T-helper 2 cell treated with Interferon-gamma antibody and Interleukin-4, amounts not matched to agents 5 μg/mL and 100 μg/mL, for 36 hours (primary cell): ENCODE results near the gene ANG.
"Not testable (repeated sequence)": the region's sequence is repeated elsewhere in the genome, so short reads cannot be mapped to it uniquely, and the experiment has no call there.

ENCODE experiments used
- DNase-seq: peaks from one replicate; pipeline ENCODE4 v3.0.0; 2021; ENCODE audit warnings: low spot score
- H3K27ac Mint-ChIP-seq: one replicate; pipeline ENCODE4 v1.8.0; 2021; ENCODE audit warnings: mild to moderate bottlenecking, mixed read lengths
- H3K27me3 Mint-ChIP-seq: one replicate; pipeline ENCODE4 v1.8.0; 2021; ENCODE audit warnings: low read depth, mixed read lengths
- H3K36me3 Mint-ChIP-seq: one replicate; pipeline ENCODE4 v1.8.0; 2021; ENCODE audit warnings: low read depth, mixed read lengths
- H3K4me1 Mint-ChIP-seq: one replicate; pipeline ENCODE4 v1.8.0; 2021; ENCODE audit warnings: low read depth, mixed read lengths
- H3K4me3 Mint-ChIP-seq: one replicate; pipeline ENCODE4 v1.8.0; 2022; ENCODE audit warnings: mild to moderate bottlenecking, moderate library complexity, mixed read lengths
- H3K9me3 Mint-ChIP-seq: one replicate; pipeline ENCODE4 v1.8.0; 2021; ENCODE audit warnings: mixed read lengths

Gene ANG

DNA sequence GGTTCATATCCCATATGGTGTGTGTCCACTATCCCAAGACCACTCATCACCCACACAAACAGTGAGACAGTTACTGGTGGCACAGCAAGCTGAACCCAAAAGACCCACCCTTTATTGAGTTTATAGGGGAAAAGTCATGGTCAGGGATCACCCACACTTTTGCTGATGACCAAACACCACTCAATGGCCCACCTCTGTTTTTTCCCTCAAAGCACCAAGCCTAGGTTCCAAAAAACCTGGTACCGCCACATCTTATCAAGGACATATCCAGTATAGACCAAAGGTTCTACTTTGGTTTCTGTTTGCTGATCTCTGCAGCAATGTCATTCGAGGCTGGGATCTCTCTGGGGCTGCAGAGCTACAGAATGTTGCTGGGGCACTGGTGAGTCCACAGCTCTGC lies 27.4 kb upstream of the ANG start:
- Mint-ChIP-seq H3K4me1 (peaks cover 28% of the 10 kb centered on the region), H3K9me3 (no peaks in the 10 kb centered on the region), H3K27ac (no peak overlapping the region), H3K36me3 (no peaks in the 10 kb centered on the region), H3K4me3 (no peak overlapping the region), H3K27me3 (peaks cover 20% of the 10 kb centered on the region)
- no peak for DNase-seq

GRCh38 chr14:20662968-20663732 lies 25.4 kb upstream of the ANG start:
- Mint-ChIP-seq H3K27me3 (peaks cover 5% of the 10 kb centered on the region), H3K36me3 (no peaks in the 10 kb centered on the region), H3K4me3 (peak overlapping the region; percentile 86), H3K4me1 (peaks cover 32% of the 10 kb centered on the region), H3K9me3 (no peaks in the 10 kb centered on the region), H3K27ac (peak overlapping the region; percentile 53)
- DNase-seq = peak; percentile 77

DNA sequence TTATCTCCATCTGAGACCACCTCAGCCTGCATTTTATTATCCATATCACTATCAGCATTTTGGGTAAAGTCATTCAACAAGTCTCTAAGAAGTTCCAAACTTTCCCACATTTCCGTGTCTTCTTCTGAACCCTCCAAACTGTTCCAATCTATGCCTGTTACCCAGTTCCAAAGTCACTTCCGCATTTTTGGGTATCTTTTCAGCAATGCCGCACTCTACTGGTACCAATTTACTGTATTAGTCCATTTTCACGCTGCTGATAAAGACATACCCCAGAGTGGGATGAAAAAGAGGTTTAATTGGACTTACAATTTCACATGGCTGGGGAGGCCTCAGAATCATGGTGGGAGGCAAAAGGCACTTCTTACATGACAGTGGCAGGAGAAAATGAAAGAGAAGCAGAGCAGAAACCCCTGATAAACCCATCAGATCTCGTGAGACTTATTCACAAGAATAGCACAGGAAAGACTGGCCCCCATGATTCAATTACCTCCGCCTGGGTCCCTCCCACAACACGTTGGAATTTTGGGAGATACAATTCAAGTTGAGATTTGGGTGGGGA lies 22.1 kb upstream of the ANG start:
- not testable (repeated sequence) for H3K27ac Mint-ChIP-seq, DNase-seq, H3K27me3 Mint-ChIP-seq, H3K36me3 Mint-ChIP-seq, H3K9me3 Mint-ChIP-seq, H3K4me3 Mint-ChIP-seq
- peaks cover 36% of the 10 kb centered on the region for H3K4me1 Mint-ChIP-seq

DNA sequence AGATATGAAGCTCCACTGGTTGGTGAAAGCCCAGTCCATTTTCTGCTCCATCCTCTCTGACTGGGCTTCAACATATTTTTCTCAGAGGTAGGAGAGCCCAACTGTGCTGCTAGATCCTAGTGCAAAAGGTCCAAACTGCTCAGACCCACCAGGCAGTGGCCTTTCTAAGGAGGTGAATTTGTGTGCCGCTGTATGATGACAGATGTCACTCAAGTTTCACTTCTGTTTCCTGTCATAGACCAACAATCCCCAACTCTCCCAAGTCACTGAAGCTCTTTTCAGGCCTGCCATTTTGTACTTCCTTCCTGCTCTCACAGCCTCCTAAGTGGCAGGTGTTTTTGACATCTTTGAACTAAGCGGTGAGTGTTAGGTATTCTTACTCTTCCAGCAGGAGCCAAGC lies 20.6 kb upstream of the ANG start:
- no peaks in the 10 kb centered on the region for H3K36me3 Mint-ChIP-seq
- H3K9me3 Mint-ChIP-seq = peaks cover 5% of the 10 kb centered on the region
- H3K27ac Mint-ChIP-seq = peak overlapping the region; percentile 86
- H3K4me3 Mint-ChIP-seq = peak overlapping the region; percentile 59
- H3K4me1 Mint-ChIP-seq = peaks cover 40% of the 10 kb centered on the region
- DNase-seq = peak; percentile 36
- peaks cover 4% of the 10 kb centered on the region for H3K27me3 Mint-ChIP-seq

- Mint-ChIP-seq H3K36me3 (no peaks in the 10 kb centered on the region), H3K27ac (no peak overlapping the region), H3K9me3 (peaks cover 5% of the 10 kb centered on the region), H3K27me3 (no peaks in the 10 kb centered on the region), H3K4me1 (peaks cover 33% of the 10 kb centered on the region), H3K4me3 (no peak overlapping the region)
- no peak for DNase-seq
Measured at GRCh38 chr14:20668969-20669368, 19.6 kb upstream of the ANG start.

- no peak for DNase-seq
- Mint-ChIP-seq H3K36me3 (no peaks in the 10 kb centered on the region), H3K27ac (no peak overlapping the region), H3K4me3 (no peak overlapping the region), H3K9me3 (peaks cover 5% of the 10 kb centered on the region), H3K4me1 (peaks cover 33% of the 10 kb centered on the region), H3K27me3 (peaks cover 3% of the 10 kb centered on the region)
Measured at GRCh38 chr14:20671597-20672283, 16.8 kb upstream of the ANG start.

- no peak for DNase-seq
- no peak overlapping the region for H3K27ac Mint-ChIP-seq
- H3K36me3 Mint-ChIP-seq = no peaks in the 10 kb centered on the region
- peaks cover 27% of the 10 kb centered on the region for H3K4me1 Mint-ChIP-seq
- peaks cover 3% of the 10 kb centered on the region for H3K27me3 Mint-ChIP-seq
- no peaks in the 10 kb centered on the region for H3K9me3 Mint-ChIP-seq
- no peak overlapping the region for H3K4me3 Mint-ChIP-seq
Measured at GRCh38 chr14:20675669-20676068, 12.9 kb upstream of the ANG start.

DNA sequence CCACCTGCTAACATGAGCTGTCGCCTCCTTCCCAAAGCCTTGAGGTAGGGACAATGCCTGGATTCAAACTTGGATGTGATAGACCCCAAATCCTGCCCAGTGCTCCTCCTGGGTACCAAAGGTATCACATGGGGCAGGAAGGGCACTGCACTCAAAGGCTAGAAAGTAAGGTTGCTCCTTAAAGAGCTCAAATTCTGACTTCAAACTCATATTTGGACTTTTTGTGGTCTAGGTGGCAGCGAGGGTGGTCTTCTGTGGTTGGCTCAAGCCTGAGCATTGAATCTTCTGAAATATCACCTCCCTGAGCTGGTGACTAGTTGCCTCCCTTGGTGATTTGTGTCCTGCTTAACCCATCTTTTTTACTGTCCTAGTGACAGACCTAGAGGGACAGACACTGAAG lies 12.5 kb upstream of the ANG start:
- no peaks in the 10 kb centered on the region for H3K36me3 Mint-ChIP-seq
- no peak for DNase-seq
- H3K4me1 Mint-ChIP-seq = peaks cover 23% of the 10 kb centered on the region
- no peak overlapping the region for H3K4me3 Mint-ChIP-seq
- peaks cover 3% of the 10 kb centered on the region for H3K27me3 Mint-ChIP-seq
- no peaks in the 10 kb centered on the region for H3K9me3 Mint-ChIP-seq
- no peak overlapping the region for H3K27ac Mint-ChIP-seq

DNA sequence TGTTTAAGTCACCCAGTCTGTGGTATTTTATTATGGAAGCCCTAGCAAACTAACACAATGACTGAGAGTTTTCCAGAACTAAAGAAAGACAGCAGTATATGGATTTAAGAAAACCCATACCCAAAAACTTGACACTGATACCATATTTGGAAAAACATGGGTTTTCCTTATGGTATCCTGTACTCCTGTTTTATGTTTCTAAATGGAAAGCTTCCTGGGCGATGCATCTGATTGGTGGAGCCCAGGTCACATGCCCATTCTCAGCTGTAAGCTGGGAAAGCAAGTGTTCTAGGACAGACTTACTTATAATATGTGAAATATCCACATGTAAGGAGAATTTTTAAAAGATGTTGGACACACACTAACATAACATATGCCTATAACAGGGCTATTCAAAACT lies 8.7 kb upstream of the ANG start:
- Mint-ChIP-seq H3K9me3 (no peaks in the 10 kb centered on the region), H3K4me1 (peaks cover 14% of the 10 kb centered on the region), H3K27me3 (peaks cover 3% of the 10 kb centered on the region), H3K36me3 (no peaks in the 10 kb centered on the region), H3K4me3 (no peak overlapping the region), H3K27ac (no peak overlapping the region)
- no peak for DNase-seq

DNA sequence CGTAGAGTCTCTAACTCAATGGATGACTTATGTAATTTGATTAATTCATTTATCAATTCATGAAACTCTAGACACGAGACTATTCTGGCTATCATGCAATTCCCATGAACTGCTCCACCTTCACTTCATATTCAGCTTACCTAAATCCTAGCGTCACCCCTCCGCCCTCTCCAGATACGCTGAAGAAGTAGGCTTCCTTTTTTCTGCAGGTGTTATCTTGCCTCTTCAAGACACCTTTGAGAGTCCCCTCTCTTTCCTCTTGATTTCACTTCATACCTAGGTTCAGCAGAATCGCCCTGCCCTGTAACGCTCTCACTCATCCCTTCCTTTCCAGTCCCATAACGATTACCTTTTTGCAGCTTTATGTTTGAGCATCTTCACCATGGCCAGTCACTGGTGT lies 8.2 kb upstream of the ANG start:
- H3K27ac Mint-ChIP-seq = no peak overlapping the region
- DNase-seq = no peak
- H3K27me3 Mint-ChIP-seq = peaks cover 3% of the 10 kb centered on the region
- H3K4me3 Mint-ChIP-seq = no peak overlapping the region
- H3K9me3 Mint-ChIP-seq = no peaks in the 10 kb centered on the region
- peaks cover 18% of the 10 kb centered on the region for H3K4me1 Mint-ChIP-seq
- H3K36me3 Mint-ChIP-seq = no peaks in the 10 kb centered on the region

GRCh38 chr14:20680843-20681347 lies 7.7 kb upstream of the ANG start:
- peaks cover 3% of the 10 kb centered on the region for H3K27me3 Mint-ChIP-seq
- H3K4me1 Mint-ChIP-seq = peaks cover 13% of the 10 kb centered on the region
- H3K9me3 Mint-ChIP-seq = no peaks in the 10 kb centered on the region
- H3K27ac Mint-ChIP-seq = no peak overlapping the region
- H3K4me3 Mint-ChIP-seq = no peak overlapping the region
- no peak for DNase-seq
- no peaks in the 10 kb centered on the region for H3K36me3 Mint-ChIP-seq

DNA sequence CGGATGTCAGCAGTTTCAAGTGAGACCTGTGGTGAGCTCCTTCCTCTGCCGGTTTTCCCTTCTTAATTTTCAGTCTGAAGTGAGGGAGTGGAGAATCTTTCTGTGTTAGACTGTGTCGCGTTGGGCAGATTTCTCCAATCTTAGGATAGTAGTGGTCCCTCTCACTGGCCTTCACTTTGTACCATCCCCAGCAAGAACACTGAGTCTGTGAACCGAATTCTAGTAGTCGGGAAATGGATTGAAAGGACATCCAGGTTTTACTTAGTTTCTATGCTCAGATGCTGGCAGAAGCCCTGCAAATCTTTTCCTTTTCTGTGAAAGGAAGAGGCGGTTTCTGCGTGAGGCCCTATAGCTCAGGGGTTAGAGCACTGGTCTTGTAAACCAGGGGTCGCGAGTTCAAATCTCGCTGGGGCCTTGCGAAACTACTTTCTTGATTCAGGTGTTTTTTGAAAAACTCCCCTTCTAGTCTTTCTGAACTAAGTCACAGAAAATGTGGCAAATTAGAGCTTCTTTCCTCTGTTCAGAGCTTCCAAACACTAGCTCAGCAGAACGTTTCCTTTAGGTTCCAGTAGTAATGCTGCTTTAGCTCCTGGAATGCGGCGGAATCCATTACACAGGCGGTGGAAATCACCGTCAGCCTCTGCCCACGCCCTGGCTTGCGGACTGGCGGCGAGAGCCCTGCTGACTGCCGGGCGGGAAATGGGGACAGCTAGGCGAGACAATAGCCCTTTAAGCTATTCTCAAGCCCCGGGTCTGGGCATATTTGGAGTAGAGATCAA lies 7.0 kb upstream of the ANG start:
- Mint-ChIP-seq H3K36me3 (no peaks in the 10 kb centered on the region), H3K4me3 (no peak overlapping the region)

DNA sequence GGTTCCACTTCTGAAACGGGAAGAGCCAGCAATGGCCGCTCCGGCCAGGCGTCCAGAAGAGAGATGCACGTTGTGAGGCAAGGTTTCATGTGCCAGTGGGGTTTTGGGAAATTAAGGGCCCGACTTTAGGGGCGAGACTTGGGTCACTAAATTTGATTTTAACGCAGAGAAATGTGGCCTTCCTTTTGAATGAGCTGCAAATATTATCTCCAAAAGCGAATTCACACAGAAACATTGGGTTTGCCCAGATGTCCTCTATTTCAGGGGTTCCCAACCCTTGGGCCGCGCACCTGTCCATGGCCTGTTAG lies 6.5 kb upstream of the ANG start:
- no peak overlapping the region for H3K4me3 Mint-ChIP-seq
- no peaks in the 10 kb centered on the region for H3K27me3 Mint-ChIP-seq
- H3K36me3 Mint-ChIP-seq = no peaks in the 10 kb centered on the region

More for the DNA sequence above, 7.0 kb upstream of the ANG start:
- Mint-ChIP-seq H3K4me1 (peaks cover 13% of the 10 kb centered on the region), H3K27ac (no peak overlapping the region), H3K9me3 (no peaks in the 10 kb centered on the region), H3K27me3 (peaks cover 3% of the 10 kb centered on the region)
- DNase-seq = peak; percentile 83

More for the DNA sequence above, 6.5 kb upstream of the ANG start:
- no peak for DNase-seq
- no peaks in the 10 kb centered on the region for H3K9me3 Mint-ChIP-seq
- H3K27ac Mint-ChIP-seq = no peak overlapping the region
- peaks cover 13% of the 10 kb centered on the region for H3K4me1 Mint-ChIP-seq
